Stimulated activated CD4-positive, alpha-beta T cell treated with anti-CD3 and anti-CD28 coated beads, TNF-alpha, amount 100 ng/mL, for 4 hours (primary cell): ENCODE data around the gene TLK2.
A peak's percentile ranks its signal among the peaks of the same experiment; 100 is the strongest.
"Not testable (repeated sequence)": the region's sequence is repeated elsewhere in the genome, so short reads cannot be mapped to it uniquely, and the experiment has no call there.

Experiments used
- DNase-seq, 3 experiments: peaks; one replicate each; pipeline ENCODE4 v3.0.0-alpha.2; 2020; ENCODE audit warnings: low read depth in 3 of 3

Gene TLK2

DNA sequence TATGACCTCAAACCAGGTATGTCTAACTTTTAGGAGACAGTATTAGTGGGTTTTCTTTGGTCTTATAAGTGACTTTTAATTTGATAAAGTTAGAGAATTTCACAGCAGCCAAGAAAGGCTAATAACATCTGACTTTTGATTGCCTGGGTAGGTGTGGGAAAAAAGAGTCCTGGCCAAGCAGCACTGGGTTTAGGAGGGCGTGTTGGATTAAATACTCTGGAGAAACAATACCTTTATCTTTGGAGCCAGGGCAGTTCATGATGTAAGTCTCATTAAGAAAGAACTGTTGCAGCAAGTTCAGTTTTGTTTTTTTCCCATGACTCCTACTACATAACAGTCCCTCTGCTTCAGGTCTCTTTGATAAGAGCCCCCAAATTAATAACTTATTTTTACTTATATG lies 122.2 kb downstream of the TLK2 start:
- no peak for DNase-seq

DNA sequence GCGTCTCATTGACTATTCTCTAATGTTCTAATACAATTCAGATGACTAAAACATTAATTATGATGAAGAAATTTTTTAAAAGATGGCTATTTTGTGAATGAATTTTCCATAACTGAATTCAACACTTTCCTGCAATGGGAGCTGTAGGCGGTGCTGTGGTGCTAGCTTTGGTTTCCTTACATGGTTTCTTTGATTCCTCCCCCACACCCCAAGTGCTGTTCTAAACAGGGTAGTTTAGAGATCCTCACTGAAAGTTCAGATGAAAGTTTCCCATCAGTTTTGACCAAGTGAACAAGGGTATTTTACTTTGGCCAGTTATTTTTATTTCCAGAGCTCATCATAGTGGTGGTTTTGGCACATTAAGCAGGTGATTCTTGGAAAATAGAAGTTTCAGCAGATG lies 122.8 kb downstream of the TLK2 start:
- no peak for DNase-seq

DNA sequence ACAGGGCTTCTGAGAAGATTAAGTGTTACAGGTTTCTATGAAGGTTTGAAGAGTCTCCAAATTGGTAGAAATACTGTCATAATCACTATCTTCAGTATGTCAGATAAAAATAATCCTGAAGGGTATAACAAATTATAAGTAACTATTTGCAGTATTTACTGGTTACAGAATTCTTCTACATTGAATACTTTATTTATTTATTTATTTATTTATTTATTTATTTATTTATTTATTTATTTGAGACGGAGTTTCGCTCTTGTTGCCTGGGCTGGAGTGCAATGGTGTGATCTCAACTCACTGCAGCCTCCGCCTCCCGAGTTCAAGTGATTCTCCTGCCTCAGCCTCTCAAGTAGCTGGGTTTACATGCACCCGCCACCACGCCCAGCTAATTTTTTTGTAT lies 125.2 kb downstream of the TLK2 start:
- DNase-seq, result not testable (repeated sequence)

DNA sequence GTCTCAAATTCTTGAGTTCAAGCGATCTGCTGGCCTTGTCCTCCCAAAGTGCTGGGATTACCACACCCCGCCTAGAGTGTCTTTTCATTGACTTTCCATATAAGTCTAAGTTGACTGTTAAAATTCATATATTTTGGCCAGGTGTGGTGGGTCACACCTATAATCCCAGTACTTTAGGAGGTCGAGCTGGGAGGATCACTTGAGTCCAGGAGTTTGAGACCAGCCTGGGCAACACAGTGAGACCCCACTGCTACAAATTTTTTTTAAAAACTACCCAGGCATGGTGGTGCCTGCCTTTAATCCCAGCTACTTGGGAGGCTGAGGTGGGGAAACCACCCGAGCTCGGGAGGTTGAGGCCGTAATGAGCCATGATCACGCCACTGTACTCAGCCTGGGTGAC lies 127.0 kb downstream of the TLK2 start:
- DNase-seq, result no peak

DNA sequence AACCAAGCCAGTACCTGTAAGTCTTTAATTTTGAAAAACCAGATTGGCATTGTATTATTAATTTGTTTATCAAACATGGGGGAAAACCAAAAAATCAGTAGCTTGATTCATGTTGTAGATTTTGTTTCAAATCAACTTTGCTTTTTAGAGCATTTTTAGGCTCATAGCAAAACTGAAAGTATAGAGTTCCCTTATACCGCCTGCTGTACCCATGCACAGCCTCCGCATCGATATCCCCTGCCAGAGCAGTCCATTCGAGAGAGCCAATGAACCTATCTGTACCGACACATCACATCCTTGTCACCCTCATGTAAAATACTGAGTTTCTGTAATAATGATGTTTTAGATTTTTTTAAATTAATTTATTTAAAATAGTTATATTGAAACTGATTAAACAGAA lies 132.7 kb downstream of the TLK2 start:
- DNase-seq, result no peak

DNA sequence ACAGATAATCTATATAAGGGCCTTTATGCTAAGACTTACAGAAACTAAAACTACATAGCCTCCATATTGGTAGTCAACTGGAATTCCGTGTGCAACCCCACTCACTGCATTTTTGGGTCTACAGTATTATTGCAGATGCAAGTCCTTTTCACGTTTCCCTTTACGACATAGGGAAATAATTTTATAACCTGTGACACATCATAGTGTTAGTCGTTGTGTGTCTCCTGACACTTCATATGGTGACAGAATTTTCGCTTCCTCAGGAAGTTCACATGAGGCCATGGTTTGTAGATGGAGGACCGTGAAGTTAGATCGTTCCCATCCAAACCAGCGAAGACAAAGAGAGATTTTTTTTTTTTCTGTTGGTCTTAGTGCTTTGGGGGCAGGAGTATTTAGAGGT lies 133.1 kb downstream of the TLK2 start:
- no peak for DNase-seq

DNA sequence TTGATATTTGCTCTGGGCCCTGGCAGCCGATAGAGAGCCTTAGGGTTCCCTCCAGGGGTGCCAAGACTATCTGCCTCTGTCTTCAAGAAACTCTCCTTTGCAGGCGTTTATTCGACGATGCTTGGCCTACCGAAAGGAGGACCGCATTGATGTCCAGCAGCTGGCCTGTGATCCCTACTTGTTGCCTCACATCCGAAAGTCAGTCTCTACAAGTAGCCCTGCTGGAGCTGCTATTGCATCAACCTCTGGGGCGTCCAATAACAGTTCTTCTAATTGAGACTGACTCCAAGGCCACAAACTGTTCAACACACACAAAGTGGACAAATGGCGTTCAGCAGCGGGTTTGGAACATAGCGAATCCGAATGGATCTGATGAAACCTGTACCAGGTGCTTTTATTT lies 133.7 kb downstream of the TLK2 start:
- not testable (repeated sequence) for DNase-seq

DNA sequence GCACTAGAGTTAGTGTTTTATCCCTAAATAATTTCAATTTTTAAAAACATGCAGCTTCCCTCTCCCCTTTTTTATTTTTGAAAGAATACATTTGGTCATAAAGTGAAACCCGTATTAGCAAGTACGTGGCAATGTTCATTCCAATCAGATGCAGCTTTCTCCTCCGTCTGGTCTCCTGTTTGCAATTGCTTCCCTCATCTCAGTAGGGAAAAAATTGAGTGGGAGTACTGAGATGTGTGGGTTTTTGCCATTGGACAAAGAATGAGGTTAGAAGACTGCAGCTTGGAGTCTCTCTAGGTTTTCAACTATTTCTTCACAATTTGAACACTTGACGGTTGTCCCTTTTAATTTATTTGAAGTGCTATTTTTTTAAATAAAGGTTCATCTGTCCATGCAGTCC lies 134.5 kb downstream of the TLK2 start:
- not testable (repeated sequence) for DNase-seq

DNA sequence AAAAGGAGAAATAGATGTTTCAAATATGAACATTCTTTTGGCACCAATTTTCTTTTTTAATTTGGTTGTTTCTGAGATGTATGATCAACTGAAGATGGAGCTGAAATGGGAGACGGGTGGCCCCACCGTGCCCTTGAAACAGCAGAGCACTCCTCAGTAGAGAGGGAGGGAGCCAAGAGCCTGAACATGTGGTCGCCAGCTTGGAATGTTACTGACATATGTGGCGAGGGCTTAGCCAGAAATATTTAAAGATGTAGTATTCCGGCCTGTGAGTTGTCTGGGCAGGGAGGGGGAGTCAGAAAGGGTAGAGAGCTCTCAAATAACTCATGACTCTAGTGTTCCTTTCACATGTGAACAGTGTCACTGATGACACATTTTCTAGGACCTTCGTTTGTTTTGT lies 135.5 kb downstream of the TLK2 start:
- no peak for DNase-seq

DNA sequence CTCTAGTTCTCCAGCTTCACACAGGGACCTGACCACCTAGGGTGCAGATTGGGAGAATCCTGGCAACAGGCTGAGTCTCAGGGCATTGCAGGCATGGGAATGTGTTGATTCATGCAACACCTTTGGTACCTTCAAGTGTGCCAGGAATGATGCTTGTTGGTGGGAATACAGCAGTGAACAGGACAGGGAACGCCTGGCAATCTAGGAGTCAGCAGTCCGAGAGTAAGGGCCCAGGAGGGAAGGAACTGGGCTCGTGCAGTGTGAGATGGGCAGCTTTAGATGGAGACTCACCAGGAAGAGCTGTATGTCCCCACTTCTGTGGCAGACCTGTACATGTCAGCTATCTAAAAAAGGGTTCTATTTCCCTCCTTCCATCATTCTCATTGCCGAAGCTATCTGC lies 136.9 kb downstream of the TLK2 start:
- DNase-seq, result no peak

DNA sequence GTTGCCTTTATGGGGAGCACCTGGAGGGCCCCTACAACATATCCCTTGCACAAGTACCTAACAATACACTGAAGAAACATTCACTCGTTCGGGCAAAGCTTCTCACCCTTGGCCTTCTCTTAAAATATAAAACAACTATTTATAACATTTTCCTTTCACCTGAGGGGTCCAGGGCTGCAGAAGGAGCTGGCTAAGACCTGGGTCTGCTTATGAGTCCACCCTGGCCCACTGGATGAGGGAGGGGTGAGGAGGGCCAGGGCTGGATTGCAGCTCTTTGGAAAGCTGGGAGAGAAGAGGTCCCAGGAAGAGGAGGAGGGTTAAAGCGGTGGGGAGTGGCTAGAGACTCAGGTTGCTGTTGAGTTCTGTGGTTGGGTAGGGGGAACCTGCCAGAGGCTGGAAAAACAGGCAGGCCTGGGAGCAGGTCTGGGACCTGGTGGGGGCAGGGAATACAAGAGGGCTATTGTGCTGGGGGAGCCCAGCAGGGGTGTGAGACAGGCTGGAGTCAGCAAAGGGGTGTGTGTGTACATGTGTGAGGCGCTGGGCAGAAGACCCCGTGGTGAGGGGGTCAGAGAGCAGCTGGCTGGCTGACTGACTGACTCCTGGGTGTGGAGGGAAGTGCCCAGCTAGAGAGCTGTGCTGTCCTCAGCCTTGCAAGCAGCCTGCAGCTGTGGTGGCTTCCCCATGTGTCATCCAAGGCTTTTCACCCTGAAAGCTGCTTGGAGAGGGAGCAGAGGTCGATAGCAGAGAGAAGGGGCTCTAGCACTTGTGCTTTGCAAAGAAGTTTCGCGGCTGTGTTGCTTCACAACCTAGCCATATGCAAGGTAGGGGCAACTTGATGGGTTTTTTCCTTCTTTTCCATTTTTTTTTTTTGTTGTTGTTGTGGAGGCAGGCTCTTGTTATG lies 138.6 kb downstream of the TLK2 start:
- DNase-seq, result no peak

DNA sequence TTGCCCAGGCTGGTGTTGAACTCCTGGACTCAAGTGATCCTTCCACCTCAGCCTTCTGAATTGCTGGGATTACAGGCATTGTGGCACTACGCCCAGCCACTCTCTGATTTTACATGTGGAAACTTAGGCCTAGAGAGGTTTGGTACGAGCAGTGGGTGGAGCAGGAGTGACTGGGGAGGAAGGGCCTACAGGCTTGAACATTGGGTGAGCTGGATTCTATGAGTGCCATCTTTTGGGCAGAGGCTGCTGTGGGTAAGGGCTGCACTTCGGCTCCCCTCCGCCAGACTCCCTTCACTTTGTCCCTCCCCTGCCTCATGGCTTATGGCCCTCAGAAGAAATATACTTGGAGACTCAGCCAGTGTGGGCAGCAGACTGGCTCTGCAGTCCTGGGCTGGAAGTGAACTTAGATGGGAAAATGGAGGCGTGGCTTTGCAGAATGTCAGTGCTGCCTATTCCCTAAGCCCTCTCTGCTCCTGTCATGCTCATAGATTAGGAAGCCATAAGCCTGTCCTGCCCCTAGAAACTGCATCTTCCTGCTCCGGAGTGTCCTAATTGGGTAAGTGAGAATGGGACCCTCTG lies 139.4 kb downstream of the TLK2 start:
- DNase-seq, result no peak

DNA sequence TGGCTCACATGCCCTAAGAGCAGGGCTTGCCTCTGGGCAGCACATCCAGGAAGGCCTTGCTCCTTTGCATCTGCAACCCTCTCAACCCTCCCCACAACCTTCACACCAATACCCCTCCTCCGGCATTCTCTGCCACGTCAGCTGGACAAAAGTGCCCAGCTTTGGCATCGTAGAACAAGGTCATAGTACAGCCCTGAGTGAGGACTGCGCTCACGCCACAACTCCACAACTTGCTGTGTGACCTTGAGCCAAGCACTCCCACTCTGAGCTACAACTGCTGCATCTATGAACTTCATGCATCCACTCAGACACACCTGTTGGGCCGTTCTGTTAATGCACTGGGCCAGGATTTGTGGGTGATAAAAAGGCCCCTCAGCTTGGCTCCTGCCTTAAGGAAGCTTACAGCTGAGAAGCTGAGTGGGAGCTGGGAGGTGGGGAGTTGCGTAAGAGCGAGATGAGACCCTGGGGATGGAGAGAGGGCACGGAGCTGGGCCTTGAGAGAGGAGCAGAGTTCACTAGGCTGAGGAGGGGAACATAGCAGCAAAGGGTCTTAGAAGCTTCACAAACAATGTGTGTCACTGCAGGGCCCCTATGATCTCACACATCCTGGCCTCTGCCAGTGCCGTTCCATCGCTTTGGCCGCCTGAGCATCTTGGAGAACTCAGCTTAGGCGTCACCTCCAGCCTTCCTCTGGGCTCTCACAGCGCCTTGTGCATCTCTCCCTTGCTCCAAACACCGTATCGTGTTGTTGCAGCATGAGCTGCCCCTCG lies 140.2 kb downstream of the TLK2 start:
- no peak for DNase-seq

DNA sequence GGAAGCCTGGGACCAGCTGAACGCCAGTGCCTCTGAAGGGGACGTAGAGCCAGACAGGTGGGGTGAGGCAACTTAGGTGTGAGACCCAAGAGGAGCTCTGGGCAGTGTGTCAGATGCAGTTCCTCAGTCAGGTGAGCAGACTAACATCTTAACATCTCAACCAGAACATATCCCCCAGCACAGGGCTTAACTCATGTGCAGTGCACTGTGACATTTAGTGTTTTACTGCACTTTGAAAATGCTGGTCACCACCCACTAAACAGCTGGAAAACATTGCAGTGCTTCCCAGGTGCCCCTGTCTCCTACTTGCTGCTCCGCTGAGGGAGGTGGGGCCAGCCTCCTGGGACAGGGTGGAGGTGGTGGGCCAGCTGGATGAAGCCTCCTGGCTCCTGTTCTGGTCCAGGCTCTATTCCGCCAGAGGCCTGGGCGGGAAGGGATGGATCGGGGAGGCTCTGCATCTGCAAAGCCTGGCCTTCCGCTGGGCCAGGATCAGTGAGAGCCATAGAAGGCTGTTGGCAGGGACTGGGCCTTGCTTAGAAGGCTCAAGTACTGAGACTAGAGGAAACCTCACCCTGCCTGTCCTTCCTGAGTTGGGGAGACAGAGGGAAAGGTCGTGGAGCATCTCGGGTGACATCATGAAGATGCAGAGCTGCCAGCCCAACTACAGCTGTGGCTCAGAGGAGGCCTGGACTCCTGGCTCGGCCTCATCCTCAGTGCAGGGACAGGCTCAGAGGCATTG lies 141.0 kb downstream of the TLK2 start:
- no peak for DNase-seq

DNA sequence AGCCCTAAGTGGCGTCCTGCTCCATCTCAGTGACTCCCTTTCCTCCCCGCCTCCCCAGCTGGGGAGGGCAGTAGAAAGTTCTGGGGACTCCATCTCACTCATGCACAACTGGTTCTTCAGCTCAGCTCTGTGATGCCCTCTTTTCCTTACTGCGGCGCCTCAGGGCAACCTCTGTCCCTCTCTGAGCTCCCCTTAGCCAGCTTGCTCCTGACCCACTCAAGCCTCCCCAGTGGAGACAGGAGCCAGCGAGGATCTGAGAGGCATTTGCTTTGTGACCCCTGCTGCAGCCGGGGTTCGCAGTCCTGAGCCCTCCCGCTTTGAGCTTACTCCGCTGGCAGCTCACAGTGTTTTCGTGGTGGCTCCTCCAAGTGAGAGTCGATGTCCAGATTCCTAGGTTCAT lies 142.6 kb downstream of the TLK2 start:
- DNase-seq, result no peak

DNA sequence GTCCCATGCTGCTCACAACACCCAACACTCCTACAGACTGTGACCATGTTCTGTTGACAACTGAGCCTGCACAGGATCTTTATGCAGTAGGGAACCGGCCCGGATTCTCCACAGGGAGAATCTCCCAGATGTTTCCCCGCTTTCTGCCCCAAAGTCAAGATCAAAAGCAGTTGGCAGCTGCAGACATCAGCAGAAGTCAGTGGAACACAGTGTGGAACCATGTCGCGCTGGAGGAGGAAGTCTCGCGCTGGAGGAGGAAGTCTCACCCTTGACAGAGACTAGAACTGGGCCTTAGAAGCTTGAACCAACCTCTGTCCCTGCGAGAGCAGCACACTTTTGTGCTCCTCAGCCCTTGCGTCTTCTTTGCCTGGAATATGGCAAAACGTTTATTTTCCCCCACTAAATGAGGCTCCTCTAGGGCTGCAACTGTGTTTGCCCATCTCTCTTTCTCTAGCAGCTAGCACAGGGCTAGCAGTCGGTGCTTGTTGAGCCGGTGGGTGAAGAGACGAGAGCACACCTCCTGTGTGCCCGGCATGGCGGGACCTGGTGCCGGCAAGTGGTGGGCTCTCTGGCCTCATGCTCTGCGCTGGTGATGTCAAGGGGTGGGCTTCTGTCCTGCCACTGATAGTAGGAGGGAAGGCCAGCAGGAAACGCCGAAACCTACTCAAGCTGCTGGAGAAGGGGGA lies 146.7 kb downstream of the TLK2 start:
- DNase-seq, result no peak

DNA sequence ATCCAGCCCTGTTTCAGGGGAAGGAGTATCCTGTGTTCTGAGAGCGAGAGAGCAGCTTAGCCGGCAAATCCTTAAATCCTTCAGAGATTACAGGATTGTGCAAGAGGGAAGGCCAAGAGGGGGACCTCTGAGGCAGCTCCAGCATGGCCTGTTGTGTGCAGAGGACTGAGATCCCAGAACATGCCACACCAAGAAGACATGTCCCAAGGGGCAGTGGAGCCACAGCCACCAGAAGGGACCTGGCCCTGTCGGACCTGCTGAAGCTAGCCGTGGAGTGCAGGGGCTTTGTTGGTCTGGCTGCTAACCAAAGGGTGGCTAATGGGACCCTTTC lies 147.2 kb downstream of the TLK2 start:
- DNase-seq, result no peak

DNA sequence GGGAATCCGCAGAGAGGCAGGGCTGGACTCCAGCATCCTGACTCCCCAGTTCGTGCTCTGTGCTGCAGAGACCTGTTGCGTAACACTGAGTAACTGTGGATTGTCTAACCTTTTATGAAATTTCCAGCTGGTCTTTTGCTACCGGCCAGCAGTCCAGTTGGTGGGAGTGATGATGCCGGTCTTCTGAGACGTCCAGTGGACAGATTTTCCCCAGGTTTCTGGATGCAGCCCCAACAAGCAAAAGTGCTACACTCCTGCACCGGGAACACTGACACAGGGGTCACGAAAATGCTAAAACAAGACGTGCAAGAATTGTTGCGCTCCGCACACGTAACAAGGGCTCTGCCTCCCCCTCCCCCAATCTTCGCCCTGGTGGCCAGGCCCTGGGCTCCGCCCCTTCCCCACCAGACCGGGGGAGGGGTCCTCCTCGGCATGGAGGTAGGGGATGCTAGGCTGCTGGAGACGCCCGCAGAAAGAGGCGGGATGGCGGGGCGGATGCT lies 148.1 kb downstream of the TLK2 start:
- no peak for DNase-seq

DNA sequence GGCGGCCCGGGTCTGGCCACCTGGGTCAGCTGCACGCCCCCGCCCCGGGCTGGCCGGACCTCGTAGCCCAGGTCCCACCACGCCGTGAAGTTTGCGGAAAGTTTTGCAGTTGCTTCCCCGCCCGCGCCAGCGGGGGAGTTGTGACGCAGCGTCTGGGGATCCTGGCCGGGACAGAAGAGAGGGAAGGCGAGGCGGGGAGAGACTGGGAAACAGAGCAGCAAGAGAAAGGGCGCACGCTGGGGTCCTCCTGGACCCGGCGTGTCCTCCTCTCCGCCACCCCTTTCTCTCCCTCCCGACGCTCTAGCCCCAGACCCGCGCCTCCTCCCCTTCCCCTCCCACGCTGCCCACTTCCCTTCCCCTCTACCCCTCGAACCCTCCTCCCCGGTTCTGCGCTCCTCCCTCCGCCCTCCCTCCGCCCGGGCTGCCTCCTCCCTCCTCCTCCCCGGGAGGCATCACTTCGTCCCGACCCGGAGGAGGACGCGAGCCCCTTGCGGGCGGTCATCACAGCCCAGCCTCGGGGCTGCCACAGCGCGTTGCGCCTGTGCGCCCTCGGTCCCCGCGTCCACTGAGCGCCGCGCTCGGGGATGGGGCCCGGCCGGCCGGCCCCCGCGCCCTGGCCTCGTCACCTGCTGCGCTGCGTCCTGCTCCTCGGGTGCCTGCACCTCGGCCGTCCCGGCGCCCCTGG lies 148.7 kb downstream of the TLK2 start, which contains the start of gene MRC2:
MRC2 (plus strand) TSS at position 452 of the 685 bp plus-strand sequence; CDS start at position 585, 133 bp downstream.
- peak; percentile 34 to 49 (median 38) for DNase-seq

DNA sequence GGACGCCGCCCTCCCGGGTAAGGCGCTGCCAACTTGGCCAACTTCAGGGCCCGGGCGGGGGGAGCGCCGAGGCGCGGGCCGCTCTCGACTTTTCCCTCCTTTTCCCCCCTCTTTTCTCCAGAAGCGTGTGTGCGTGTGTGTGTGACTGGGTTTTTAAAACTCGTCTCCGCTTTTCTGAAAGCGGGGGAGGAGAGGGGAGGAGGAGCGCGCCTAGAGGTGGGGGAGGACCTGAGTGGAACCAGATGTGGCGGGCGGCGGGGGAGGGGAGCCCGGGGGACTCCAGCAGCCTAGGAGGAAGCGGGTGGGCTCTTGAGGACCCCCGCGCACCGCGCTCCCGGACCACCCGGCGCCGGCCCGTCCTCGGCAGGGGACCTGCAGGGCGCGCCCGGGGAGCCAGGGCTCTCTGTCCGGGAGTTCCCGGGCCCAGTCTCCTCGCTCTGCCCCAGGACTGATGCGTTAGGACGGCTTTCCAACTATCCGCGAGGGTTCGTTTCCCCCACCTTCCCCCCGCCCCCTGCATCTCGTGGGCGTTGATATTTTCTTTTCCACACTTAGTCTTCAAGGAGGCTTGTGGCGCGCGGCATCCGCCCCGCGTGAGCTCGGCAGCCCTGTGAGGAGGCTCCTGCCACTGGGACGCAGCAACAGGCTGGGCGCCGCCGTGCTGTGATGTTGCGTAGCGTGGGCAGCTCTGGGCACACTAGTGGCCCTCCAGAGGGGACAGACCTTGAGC lies 149.4 kb downstream of the TLK2 start:
- peak; percentile 31 to 51 (median 34) for DNase-seq
